ENCODE results near the gene NDC1.
"Not testable (repeated sequence)": the region's sequence is repeated elsewhere in the genome, so short reads cannot be mapped to it uniquely, and the experiment has no call there.

NDC1 gene

GRCh38 chr1:53837924-53838653, at the start of gene NDC1:
Gene NDC1, minus strand, starts transcription at chr1:53838296. Its CDS starts 35 bp downstream, at chr1:53838261.
- no peak for TF ChIP-seq Cebpa-rat (IDR thresholded peaks at IDR 0.05)
- Histone ChIP-seq H3K27me3 (no peaks in the 10 kb centered on the region), H3K4me2 (peak within 1 kb of the TSS; percentile 70 to 90 (median 84)), H3K4me1 (peaks cover 28 to 42% (median 37%) of the 10 kb centered on the region in 10 experiments), H3K27ac (peak within 1 kb of the TSS; percentile 90 to 100 (median 96)), H3K36me3 (peaks cover 0 to 16% (median 9%) of the 10 kb centered on the region in 11 experiments; a peak in 11 of 22 replicates), H3K4me3 (peak within 1 kb of the TSS; percentile 81 to 99 (median 92)), H4K20me1 (peaks cover 0 to 40% (median 22%) of the 10 kb centered on the region in 11 experiments; a peak in 17 of 22 replicates), H3K9me3 (replicated peaks in 1 of 11) (peaks cover 11 to 18% (median 15%) of the 10 kb centered on the region in 11 experiments), H3K9ac (peak within 1 kb of the TSS; percentile 88 to 99 (median 94))

- H3K27ac ChIP-seq, H3K4me3 ChIP-seq, H3K27me3 ChIP-seq, H3K9ac ChIP-seq, H3K4me2 ChIP-seq: not testable (repeated sequence)
- Histone ChIP-seq H3K9me3 (replicated peaks in 1 of 11) (peaks cover 0 to 10% (median 7%) of the 10 kb centered on the region in 11 experiments; a peak in 18 of 22 replicates), H3K4me1 (peaks cover 3 to 14% (median 9%) of the 10 kb centered on the region in 10 experiments), H4K20me1 (peaks cover 0 to 13% (median 0%) of the 10 kb centered on the region in 11 experiments; a peak in 5 of 22 replicates), H3K36me3 (peaks cover 23 to 95% (median 41%) of the 10 kb centered on the region in 11 experiments)
These were observed 45.5 kb upstream of the NDC1 start for GRCh38 chr1:53883600-53883999.

GRCh38 chr1:53881853-53882252, 43.8 kb upstream of the NDC1 start:
- not testable (repeated sequence) for H3K4me1 ChIP-seq, H3K9ac ChIP-seq, H3K4me2 ChIP-seq, H3K4me3 ChIP-seq, H3K27me3 ChIP-seq, H3K27ac ChIP-seq
- H3K36me3 ChIP-seq: peaks cover 37 to 94% (median 56%) of the 10 kb centered on the region in 11 experiments
- H3K9me3 ChIP-seq (replicated peaks in 1 of 11): peaks cover 0 to 10% (median 7%) of the 10 kb centered on the region in 11 experiments; a peak in 18 of 22 replicates
- peaks cover 0 to 13% (median 0%) of the 10 kb centered on the region in 11 experiments; a peak in 5 of 22 replicates for H4K20me1 ChIP-seq

GRCh38 chr1:53878492-53879105, 40.5 kb upstream of the NDC1 start:
- Histone ChIP-seq H3K4me2 (no peak overlapping the region), H3K9ac (no peak overlapping the region), H3K9me3 (replicated peaks in 1 of 11) (peaks cover 0 to 10% (median 7%) of the 10 kb centered on the region in 11 experiments; a peak in 18 of 22 replicates), H4K20me1 (peaks cover 0 to 13% (median 0%) of the 10 kb centered on the region in 11 experiments; a peak in 4 of 22 replicates), H3K27ac (no peak overlapping the region), H3K4me1 (no peaks in the 10 kb centered on the region), H3K27me3 (no peaks in the 10 kb centered on the region), H3K36me3 (peaks cover 39 to 96% (median 70%) of the 10 kb centered on the region in 11 experiments), H3K4me3 (no peak overlapping the region)
- TF ChIP-seq Cebpa-rat (IDR thresholded peaks at IDR 0.05): no peak

GRCh38 chr1:53875150-53875549, 37.1 kb upstream of the NDC1 start:
- H3K36me3 ChIP-seq: peaks cover 50 to 99% (median 72%) of the 10 kb centered on the region in 11 experiments
- H3K4me1 ChIP-seq; H3K9ac ChIP-seq; H3K4me2 ChIP-seq; H3K27me3 ChIP-seq; H3K27ac ChIP-seq; H3K9me3 ChIP-seq (replicated peaks in 1 of 11); H3K4me3 ChIP-seq: not testable (repeated sequence)
- peaks cover 0 to 13% (median 0%) of the 10 kb centered on the region in 11 experiments; a peak in 4 of 22 replicates for H4K20me1 ChIP-seq

- no peak overlapping the region for H3K9ac ChIP-seq
- no peak overlapping the region for H3K4me3 ChIP-seq
- TF ChIP-seq Cebpa-rat (IDR thresholded peaks at IDR 0.05): no peak
These were observed 33.8 kb upstream of the NDC1 start for GRCh38 chr1:53871773-53872484.

DNA sequence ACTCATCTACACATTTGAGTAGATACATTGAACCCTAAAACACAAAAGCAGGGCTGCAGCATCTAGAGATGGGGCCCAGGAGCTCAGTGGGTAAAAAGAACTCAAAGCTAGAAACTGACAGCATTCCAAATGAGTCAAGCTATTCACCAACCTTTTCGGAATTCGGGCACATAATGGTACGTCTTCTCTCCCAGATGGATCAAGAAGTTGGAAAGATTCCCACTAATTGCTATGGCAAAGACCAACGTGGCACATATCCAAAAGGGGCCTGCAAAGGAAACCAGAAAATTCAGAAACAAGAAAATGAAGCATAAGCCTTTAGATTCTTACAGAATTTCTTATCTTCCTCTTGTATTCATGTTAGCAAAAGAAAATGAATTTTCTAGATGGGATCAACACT, 33.1 kb upstream of the NDC1 start:
- Histone ChIP-seq H3K9ac (no peak overlapping the region), H3K4me3 (no peak overlapping the region), H3K27me3 (no peaks in the 10 kb centered on the region), H4K20me1 (no peaks in the 10 kb centered on the region), H3K9me3 (replicated peaks in 1 of 11) (no peaks in the 10 kb centered on the region), H3K27ac (no peak overlapping the region), H3K36me3 (peaks cover 40 to 93% (median 65%) of the 10 kb centered on the region in 11 experiments), H3K4me1 (peaks cover 4 to 14% (median 11%) of the 10 kb centered on the region in 10 experiments; a peak in 14 of 20 replicates), H3K4me2 (no peak overlapping the region)
- TF ChIP-seq Cebpa-rat (IDR thresholded peaks at IDR 0.05): no peak

More at GRCh38 chr1:53871773-53872484, 33.8 kb upstream of the NDC1 start:
- Histone ChIP-seq H3K9me3 (replicated peaks in 1 of 11) (no peaks in the 10 kb centered on the region), H3K27ac (no peak overlapping the region), H3K36me3 (peaks cover 40 to 93% (median 65%) of the 10 kb centered on the region in 11 experiments), H3K27me3 (no peaks in the 10 kb centered on the region), H4K20me1 (no peaks in the 10 kb centered on the region), H3K4me2 (no peak overlapping the region), H3K4me1 (peaks cover 4 to 14% (median 11%) of the 10 kb centered on the region in 10 experiments; a peak in 14 of 20 replicates)

GRCh38 chr1:53869454-53870117, 31.5 kb upstream of the NDC1 start:
- no peak overlapping the region for H3K27ac ChIP-seq

More at GRCh38 chr1:53869454-53870117, 31.5 kb upstream of the NDC1 start:
- Histone ChIP-seq H3K4me3 (peak overlapping the region in 1 of 10 experiments; percentile 24; a peak in 1 of 20 replicates), H3K9ac (0 out of 22 replicates have a peak overlapping the region, but pooled peaks of 1 of the 11 experiments have one; percentile 1), H3K27me3 (no peaks in the 10 kb centered on the region), H3K4me2 (peak overlapping the region; percentile 5 to 57 (median 27); a peak in 10 of 22 replicates), H3K9me3 (replicated peaks in 1 of 11) (no peaks in the 10 kb centered on the region), H3K36me3 (peaks cover 34 to 93% (median 61%) of the 10 kb centered on the region in 11 experiments), H3K4me1 (peaks cover 4 to 14% (median 11%) of the 10 kb centered on the region in 10 experiments; a peak in 14 of 20 replicates), H4K20me1 (no peaks in the 10 kb centered on the region)
- TF ChIP-seq Cebpa-rat (IDR thresholded peaks at IDR 0.05): no peak
